ENCODE data around the gene PARP11. TPM values are rescaled to one million over a fixed set of nuclear protein-coding genes. Genes with fewer than 3 reads are reported as not detected.

Gene PARP11
- total RNA-seq, 1 experiment from 2014 or later, result 11.3 TPM

DNA sequence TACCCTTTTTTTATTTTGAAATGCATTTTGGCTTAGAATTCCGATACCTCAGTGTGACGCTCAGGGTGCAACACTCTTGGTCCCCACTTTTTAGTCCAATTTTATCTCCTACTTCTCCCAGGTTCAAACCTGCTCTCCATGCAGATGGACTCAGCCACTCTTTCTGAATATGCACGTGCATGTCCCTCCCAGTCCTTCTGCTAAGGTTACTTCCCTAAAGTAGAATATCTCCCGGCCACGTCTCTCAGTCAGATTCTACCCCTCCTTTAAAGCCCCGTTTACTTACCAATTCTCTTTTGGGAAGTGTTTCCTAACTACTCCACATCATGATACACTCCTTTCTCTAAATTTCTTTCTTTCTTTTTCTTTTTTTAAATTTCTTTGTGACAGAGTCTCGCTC is 15.5 kb upstream of the PARP11 start:
- Histone ChIP-seq H3K23me2 (ENCODE audit: insufficient read length, low read depth, low read length, poor library complexity, severe bottlenecking) (no peaks in the 10 kb centered on the region), H3K9ac (ENCODE audit: extremely low read depth, insufficient read length, low read length) (no peak overlapping the region), H2BK15ac (ENCODE audit: low read depth, low read length) (no peak overlapping the region), H3K18ac (ENCODE audit: insufficient read length, low read depth, low read length) (no peak overlapping the region), H4K20me1 (ENCODE audit: control insufficient read depth, insufficient read depth, insufficient read length) (no peaks in the 10 kb centered on the region), H2BK5ac (ENCODE audit: insufficient read length, low read length) (no peak overlapping the region), H3T11ph (ENCODE audit: low read length) (no peak overlapping the region), H2BK120ac (ENCODE audit: low read depth, low read length, poor library complexity, severe bottlenecking) (no peak overlapping the region), H3K79me1 (ENCODE audit: insufficient read depth, low read depth, low read length, poor library complexity, severe bottlenecking) (no peaks in the 10 kb centered on the region), H2BK20ac (ENCODE audit: low read depth, low read length, poor library complexity, severe bottlenecking) (no peak overlapping the region), H3K9me3 (ENCODE audit: control insufficient read depth, low read depth, low read length) (no peaks in the 10 kb centered on the region), H2BK12ac (ENCODE audit: insufficient read length, low read depth, low read length) (no peak overlapping the region), H4K8ac (replicated peaks; ENCODE audit: insufficient read length, low read depth, low read length) (no peak overlapping the region), H3K4me1 (ENCODE audit: insufficient read depth, low read length) (no peaks in the 10 kb centered on the region; the same call in 1 of the 2 replicates), H3K23ac (ENCODE audit: insufficient read length, low read depth, low read length) (no peak overlapping the region), H3K27ac (ENCODE audit: insufficient read length, low read depth, low read length) (no peak overlapping the region), H3K56ac (ENCODE audit: insufficient read length, low read depth, low read length) (no peak overlapping the region), H2AK5ac (ENCODE audit: insufficient read length, low read length) (no peak overlapping the region), H3K4me2 (ENCODE audit: insufficient read depth, insufficient read length, low read length) (no peak overlapping the region), H2AFZ (ENCODE audit: low read length) (no peak overlapping the region), H3K4ac (ENCODE audit: low read depth, low read length) (no peak overlapping the region), H3K14ac (ENCODE audit: insufficient read depth, low read length) (no peak overlapping the region), H4K5ac (ENCODE audit: insufficient read length, low read depth, low read length) (no peak overlapping the region), H3K79me2 (ENCODE audit: insufficient read depth, low read length) (no peaks in the 10 kb centered on the region), H3K27me3 (ENCODE audit: insufficient read depth, low read length) (0 out of 2 replicates have a peak, but pooled peaks cover 2% of the 10 kb centered on the region), H4K91ac (ENCODE audit: insufficient read length, low read depth, low read length) (no peak overlapping the region)
- no peak for DNase-seq
- Mint-ChIP-seq H3K27me3 (ENCODE audit: low read depth) (peaks cover 6% of the 10 kb centered on the region; the same call in 1 of the 2 replicates), H3K4me1 (peaks cover 19 to 28% of the 10 kb centered on the region in 2 experiments), H3K4me3 (no peak overlapping the region), H3K36me3 (ENCODE audit: insufficient read depth in 1 of 3, low read depth in 3 of 3) (no peaks in the 10 kb centered on the region), H3K27ac (no peak overlapping the region), H3K9me3 (no peaks in the 10 kb centered on the region)
- TF ChIP-seq CTCF (conservative IDR thresholded peaks at IDR 0.05), result no peak
- WGBS (ENCODE audit: extremely low coverage, insufficient read length, low lambda C conversion rate), result no CpG with 5 or more reads among the region's 7 CpGs

Measured in H9 (cell line).